H1 (cell line): Measurements from ENCODE around the gene PLCB1.

ENCODE experiments used
- ATF3 ChIP-seq: IDR thresholded peaks from 2 replicates; pipeline ENCODE4 v1.6.1; 2011; ENCODE audit warnings: low read depth, mild to moderate bottlenecking, low read length; ENCODE audit not compliant: insufficient read depth
- CTCF ChIP-seq, 3 experiments: IDR thresholded peaks; 1 replicate in 2 of 3; 2 replicates in 1 of 3; pipeline versions ENCODE4 v1.5.1 to v1.6.1; 2011; ENCODE audit warnings: low read length in 3 of 3, mild to moderate bottlenecking in 3 of 3, inconsistent platforms in 2 of 3, low read depth in 1 of 3, moderate library complexity in 1 of 3; ENCODE audit not compliant: insufficient read depth in 1 of 3; ENCODE audit errors: control extremely low read depth in 1 of 3
- EZH2 ChIP-seq: fragments of 200-600 bp; sonication (generic); IDR thresholded peaks from 2 replicates; pipeline ENCODE4 v1.7.1; 2012; ENCODE audit warnings: low read depth, mild to moderate bottlenecking, moderate library complexity, low read length, inconsistent platforms; ENCODE audit not compliant: severe bottlenecking
- MAX ChIP-seq: IDR thresholded peaks from 2 replicates; pipeline ENCODE4 v1.6.1; 2012; ENCODE audit warnings: inconsistent platforms
- PHF8 ChIP-seq: fragments of 200-600 bp; sonication (generic); conservative IDR thresholded peaks from 2 replicates; pipeline ENCODE4 v1.7.1; 2012; ENCODE audit warnings: low read depth, mild to moderate bottlenecking, inconsistent platforms, low read length, moderate library complexity
- RXRA ChIP-seq: IDR thresholded peaks from 2 replicates; pipeline ENCODE4 v1.6.1; 2011; ENCODE audit warnings: low read depth, mild to moderate bottlenecking, low read length, moderate library complexity; ENCODE audit not compliant: insufficient read depth
- SAP30 ChIP-seq: fragments of 300-600 bp; sonication (generic); IDR thresholded peaks from 2 replicates; pipeline ENCODE4 v1.7.1; 2012; ENCODE audit warnings: low read length, moderate library complexity, mild to moderate bottlenecking, inconsistent platforms; ENCODE audit not compliant: insufficient read depth, insufficient replicate concordance
- SIN3A ChIP-seq, 2 experiments: IDR thresholded peaks in 1 of 2; conservative IDR thresholded peaks in 1 of 2; 2 replicates each; pipeline ENCODE4 v1.6.1; 2011 to 2012; ENCODE audit warnings: low read length in 2 of 2, improper control_type of control experiment in 1 of 2, low read depth in 1 of 2, mild to moderate bottlenecking in 1 of 2
- ZNF274 ChIP-seq: IDR thresholded peaks from 2 replicates; pipeline ENCODE4 v1.7.0; 2012; ENCODE audit warnings: low read length, borderline replicate concordance; ENCODE audit errors: extremely low read depth

GRCh38 chr20:8132484-8133309 is 631 bp downstream of the PLCB1 start:
- TF ChIP-seq ATF3 (no peak), SIN3A (conservative IDR thresholded peaks at IDR 0.05 in 1 of 2, IDR thresholded peaks at IDR 0.05 in 1 of 2; ENCODE audit: low read depth in 1 of 2, low read length in 2 of 2) (no peak), PHF8 (no peak; the same call in 1 of the 2 replicates), MAX (no peak), RXRA (no peak), SAP30 (no peak), EZH2 (peak; percentile 53), ZNF274 (no peak), CTCF (IDR thresholded peaks at IDR 0.05; ENCODE audit: control extremely low read depth in 1 of 3, insufficient read depth in 1 of 3, low read depth in 1 of 3, low read length in 3 of 3) (no peak)
